ENCODE data around the gene ZNF892. TPM values are rescaled to one million over a fixed set of nuclear protein-coding genes. Genes with fewer than 3 reads are reported as not detected.

Gene ZNF892
- total RNA-seq (6.2 and 7.3 TPM in 2 replicates), polyA plus RNA-seq (1.1 and 1.4 TPM in 2 replicates), polyA minus RNA-seq (ENCODE audit: low replicate concordance) (2.0 and 4.9 TPM in 2 replicates)
- polyA plus RNA-seq (2012), result 0.73 and 0.84 TPM in 2 replicates

DNA sequence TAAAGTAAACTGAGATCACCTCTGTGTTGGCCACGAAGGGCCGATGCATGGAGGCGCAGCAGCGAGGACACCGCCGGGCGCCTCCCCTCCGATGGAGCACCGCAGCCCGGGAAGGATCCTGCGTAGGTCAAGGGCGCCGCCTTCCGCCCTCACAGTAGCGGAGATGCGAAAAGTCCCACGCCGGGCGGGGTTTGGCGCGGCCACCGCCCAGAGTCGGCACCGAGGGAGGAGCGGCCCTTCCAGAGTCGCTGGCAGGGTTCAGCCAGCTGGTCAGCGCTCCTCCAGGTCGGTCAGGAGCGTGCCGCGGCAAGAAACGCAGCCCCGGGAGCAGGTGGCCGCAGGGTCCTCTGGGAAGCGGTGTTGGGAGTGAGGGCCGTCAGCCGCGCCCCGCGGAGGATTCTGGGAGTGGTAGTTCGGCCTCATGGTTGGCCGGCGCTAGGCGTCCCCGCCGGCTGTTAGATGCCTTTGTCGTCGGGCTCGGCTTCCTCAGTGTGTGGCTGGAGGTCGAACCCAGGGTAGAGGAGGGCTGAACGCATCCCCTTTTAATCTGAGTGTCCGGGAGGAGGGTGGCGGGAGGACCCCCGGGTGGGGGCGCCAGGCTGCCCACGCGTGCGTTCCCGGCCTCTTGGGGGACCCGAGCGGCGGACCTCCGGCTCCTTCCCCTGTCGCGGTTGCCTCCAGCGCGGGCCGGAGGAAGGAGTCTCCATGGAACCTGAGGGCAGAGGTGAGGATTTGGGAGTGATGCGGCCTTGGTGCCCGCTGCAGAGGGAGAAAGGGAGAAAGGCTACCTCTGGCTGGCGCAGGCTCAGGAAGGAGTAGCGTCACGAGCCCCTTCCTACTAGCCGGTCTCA is at the start of gene ZNF892:
Gene ZNF892 (plus strand): TSS at position 411 of the 851 bp plus-strand sequence. CDS start 295 bp downstream, at position 706.
- peak within 1 kb of the TSS; percentile 91 for H2AFZ ChIP-seq (ENCODE audit: low read length)
- DNase-seq (ENCODE audit: low read depth in 2 of 2), result peak; percentile 87 to 91
- no peaks in the 10 kb centered on the region for H3K36me3 ChIP-seq (ENCODE audit: control insufficient read depth, insufficient read depth, low read length)
- H3K27ac ChIP-seq (ENCODE audit: insufficient read depth, low read length), result peak within 1 kb of the TSS; percentile 48
- TF ChIP-seq, protein P1, sequence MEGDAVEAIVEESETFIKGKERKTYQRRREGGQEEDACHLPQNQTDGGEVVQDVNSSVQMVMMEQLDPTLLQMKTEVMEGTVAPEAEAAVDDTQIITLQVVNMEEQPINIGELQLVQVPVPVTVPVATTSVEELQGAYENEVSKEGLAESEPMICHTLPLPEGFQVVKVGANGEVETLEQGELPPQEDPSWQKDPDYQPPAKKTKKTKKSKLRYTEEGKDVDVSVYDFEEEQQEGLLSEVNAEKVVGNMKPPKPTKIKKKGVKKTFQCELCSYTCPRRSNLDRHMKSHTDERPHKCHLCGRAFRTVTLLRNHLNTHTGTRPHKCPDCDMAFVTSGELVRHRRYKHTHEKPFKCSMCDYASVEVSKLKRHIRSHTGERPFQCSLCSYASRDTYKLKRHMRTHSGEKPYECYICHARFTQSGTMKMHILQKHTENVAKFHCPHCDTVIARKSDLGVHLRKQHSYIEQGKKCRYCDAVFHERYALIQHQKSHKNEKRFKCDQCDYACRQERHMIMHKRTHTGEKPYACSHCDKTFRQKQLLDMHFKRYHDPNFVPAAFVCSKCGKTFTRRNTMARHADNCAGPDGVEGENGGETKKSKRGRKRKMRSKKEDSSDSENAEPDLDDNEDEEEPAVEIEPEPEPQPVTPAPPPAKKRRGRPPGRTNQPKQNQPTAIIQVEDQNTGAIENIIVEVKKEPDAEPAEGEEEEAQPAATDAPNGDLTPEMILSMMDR (conservative IDR thresholded peaks at IDR 0.05 in 1 of 2, IDR thresholded peaks at IDR 0.05 in 1 of 2; ENCODE audit: low read depth in 1 of 2, low read length in 2 of 2), result peak; percentile 9 to 30
- TF ChIP-seq EZH2 (IDR thresholded peaks at IDR 0.05; ENCODE audit: low read length, missing control alignments), result no peak
- peak within 1 kb of the TSS; percentile 52 to 85 (median 82) for H3K4me3 ChIP-seq (replicated peaks in 1 of 4; ENCODE audit: control extremely low read depth in 1 of 4, insufficient read depth in 1 of 4, low read depth in 3 of 4, low read length in 4 of 4)
- no peaks in the 10 kb centered on the region for H3K27me3 ChIP-seq (ENCODE audit: control insufficient read depth, insufficient read depth, low read length)
- H4K20me1 ChIP-seq (ENCODE audit: control insufficient read depth, extremely low read depth, insufficient read depth, low read length), result no peaks in the 10 kb centered on the region
- H3K4me2 ChIP-seq (ENCODE audit: extremely low read depth, insufficient read depth, low read length), result peak within 1 kb of the TSS; percentile 87
- H3K9ac ChIP-seq (ENCODE audit: insufficient read depth, low read length), result peak within 1 kb of the TSS; percentile 60
- no peaks in the 10 kb centered on the region for H3K79me2 ChIP-seq (ENCODE audit: control insufficient read depth, insufficient read depth, low read length)
- H3K9me3 ChIP-seq (ENCODE audit: control insufficient read depth, insufficient read depth, low read depth, low read length), result no peaks in the 10 kb centered on the region
- no peaks in the 10 kb centered on the region for H3K4me1 ChIP-seq (ENCODE audit: control insufficient read depth, extremely low read depth, insufficient read depth, low read length)

DNA sequence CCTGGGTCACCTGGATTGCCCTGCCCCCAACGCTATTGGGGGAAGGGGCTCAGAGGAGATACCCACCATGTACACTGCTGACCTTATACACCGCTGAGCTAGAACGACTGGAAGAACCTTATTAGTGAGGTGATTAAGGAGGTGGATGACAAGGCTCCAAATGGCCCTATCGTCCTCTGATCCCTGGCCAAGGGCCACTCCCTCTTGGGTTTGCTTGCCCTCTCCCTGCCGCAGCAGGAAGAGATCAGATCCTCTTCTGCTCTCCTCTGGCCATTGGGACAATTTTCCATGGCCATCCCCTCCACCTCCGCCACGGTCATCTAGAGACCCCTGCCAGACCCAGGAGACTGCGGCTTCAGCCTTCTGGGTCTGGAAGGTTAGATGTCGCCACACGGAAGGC is 48.9 kb upstream of the ZNF892 start:
- Histone ChIP-seq H2AFZ (ENCODE audit: low read length) (no peak overlapping the region), H3K4me2 (ENCODE audit: extremely low read depth, insufficient read depth, low read length) (peak overlapping the region; percentile 77), H3K9me3 (ENCODE audit: control insufficient read depth, insufficient read depth, low read depth, low read length) (no peaks in the 10 kb centered on the region), H3K79me2 (ENCODE audit: control insufficient read depth, insufficient read depth, low read length) (no peaks in the 10 kb centered on the region), H4K20me1 (ENCODE audit: control insufficient read depth, extremely low read depth, insufficient read depth, low read length) (peaks cover 2% of the 10 kb centered on the region), H3K4me3 (replicated peaks in 1 of 4; ENCODE audit: control extremely low read depth in 1 of 4, insufficient read depth in 1 of 4, low read depth in 3 of 4, low read length in 4 of 4) (peak overlapping the region; percentile 58 to 81 (median 68)), H3K4me1 (ENCODE audit: control insufficient read depth, extremely low read depth, insufficient read depth, low read length) (no peaks in the 10 kb centered on the region), H3K36me3 (ENCODE audit: control insufficient read depth, insufficient read depth, low read length) (peaks cover 10% of the 10 kb centered on the region), H3K27me3 (ENCODE audit: control insufficient read depth, insufficient read depth, low read length) (no peaks in the 10 kb centered on the region), H3K9ac (ENCODE audit: insufficient read depth, low read length) (no peak overlapping the region), H3K27ac (ENCODE audit: insufficient read depth, low read length) (no peak overlapping the region)
- no peak for TF ChIP-seq EZH2 (IDR thresholded peaks at IDR 0.05; ENCODE audit: low read length, missing control alignments)
- TF ChIP-seq, protein P1 (conservative IDR thresholded peaks at IDR 0.05 in 1 of 2, IDR thresholded peaks at IDR 0.05 in 1 of 2; ENCODE audit: low read depth in 1 of 2, low read length in 2 of 2), result no peak
- DNase-seq (ENCODE audit: low read depth in 2 of 2), result no peak

DNA sequence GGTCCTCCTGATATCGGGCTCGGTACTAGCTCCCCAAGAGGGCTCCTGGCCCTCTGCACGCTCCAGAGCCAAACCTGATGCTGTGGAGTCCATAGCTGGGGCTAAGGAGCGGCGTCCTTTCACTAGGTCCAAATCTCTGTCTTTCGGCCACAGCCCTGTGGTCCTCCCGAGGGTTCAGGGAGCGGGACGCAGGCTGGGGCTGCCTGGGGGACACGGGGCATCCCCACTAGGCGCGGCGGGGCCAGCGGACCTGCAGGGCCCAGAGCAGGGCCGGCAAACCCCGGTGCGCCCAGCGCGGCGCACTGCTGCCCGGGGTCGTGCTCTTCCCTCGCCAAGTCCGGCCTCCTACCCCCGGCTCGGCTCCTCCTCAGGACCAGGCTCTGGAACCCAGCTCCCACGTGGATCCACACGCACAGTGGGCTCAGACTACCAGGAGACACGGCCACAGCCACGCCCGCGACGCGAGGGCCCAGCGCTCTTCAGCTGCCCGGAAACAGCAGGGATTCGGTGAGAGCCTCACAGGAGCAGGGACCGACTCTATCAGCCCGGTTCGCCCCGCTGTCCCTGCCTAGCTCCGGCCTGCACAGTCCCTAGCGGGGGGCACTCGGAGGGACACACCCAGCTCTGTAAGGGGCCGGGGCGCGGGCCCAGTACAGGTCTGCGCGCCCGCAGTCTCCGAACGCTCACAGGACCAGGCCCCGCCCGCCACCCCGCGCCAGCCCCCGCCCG is 48.3 kb upstream of the ZNF892 start:
- Histone ChIP-seq H3K9ac (ENCODE audit: insufficient read depth, low read length) (peak overlapping the region; percentile 59), H3K27ac (ENCODE audit: insufficient read depth, low read length) (peak overlapping the region; percentile 46), H3K4me3 (replicated peaks in 1 of 4; ENCODE audit: control extremely low read depth in 1 of 4, insufficient read depth in 1 of 4, low read depth in 3 of 4, low read length in 4 of 4) (peak overlapping the region; percentile 58 to 81 (median 68)), H3K36me3 (ENCODE audit: control insufficient read depth, insufficient read depth, low read length) (peaks cover 10% of the 10 kb centered on the region), H3K4me2 (ENCODE audit: extremely low read depth, insufficient read depth, low read length) (peak overlapping the region; percentile 77), H3K27me3 (ENCODE audit: control insufficient read depth, insufficient read depth, low read length) (no peaks in the 10 kb centered on the region), H2AFZ (ENCODE audit: low read length) (peak overlapping the region; percentile 77), H3K9me3 (ENCODE audit: control insufficient read depth, insufficient read depth, low read depth, low read length) (no peaks in the 10 kb centered on the region), H3K4me1 (ENCODE audit: control insufficient read depth, extremely low read depth, insufficient read depth, low read length) (no peaks in the 10 kb centered on the region), H4K20me1 (ENCODE audit: control insufficient read depth, extremely low read depth, insufficient read depth, low read length) (peaks cover 2% of the 10 kb centered on the region), H3K79me2 (ENCODE audit: control insufficient read depth, insufficient read depth, low read length) (no peaks in the 10 kb centered on the region)
- TF ChIP-seq EZH2 (IDR thresholded peaks at IDR 0.05; ENCODE audit: low read length, missing control alignments), result no peak
- TF ChIP-seq, protein P1 (conservative IDR thresholded peaks at IDR 0.05 in 1 of 2, IDR thresholded peaks at IDR 0.05 in 1 of 2; ENCODE audit: low read depth in 1 of 2, low read length in 2 of 2), result no peak
- DNase-seq (ENCODE audit: low read depth in 2 of 2), result peak; percentile 40 to 54

Data from fibroblast of lung (primary cell).